GM12891 (cell line): ENCODE results near the gene ROR1.

Source experiments
- PAX5 ChIP-seq: IDR thresholded peaks from 2 replicates; pipeline ENCODE4 v1.6.1; 2011; ENCODE audit warnings: low read length, moderate library complexity, mild to moderate bottlenecking; ENCODE audit not compliant: insufficient read depth, severe bottlenecking
- POLR2A ChIP-seq: IDR thresholded peaks from 2 replicates; pipeline ENCODE4 v1.6.1; 2011; ENCODE audit warnings: low read depth, low read length, control low read depth
- POLR2AphosphoS5 ChIP-seq: IDR thresholded peaks from 2 replicates; pipeline ENCODE4 v1.6.1; 2011; ENCODE audit warnings: low read depth, low read length, control low read depth
- SPI1 ChIP-seq: IDR thresholded peaks from 2 replicates; pipeline ENCODE4 v1.6.1; 2011; ENCODE audit warnings: low read depth, low read length, control low read depth
- TAF1 ChIP-seq: IDR thresholded peaks from 2 replicates; pipeline ENCODE4 v1.6.1; 2011; ENCODE audit warnings: low read depth, low read length, control low read depth

DNA sequence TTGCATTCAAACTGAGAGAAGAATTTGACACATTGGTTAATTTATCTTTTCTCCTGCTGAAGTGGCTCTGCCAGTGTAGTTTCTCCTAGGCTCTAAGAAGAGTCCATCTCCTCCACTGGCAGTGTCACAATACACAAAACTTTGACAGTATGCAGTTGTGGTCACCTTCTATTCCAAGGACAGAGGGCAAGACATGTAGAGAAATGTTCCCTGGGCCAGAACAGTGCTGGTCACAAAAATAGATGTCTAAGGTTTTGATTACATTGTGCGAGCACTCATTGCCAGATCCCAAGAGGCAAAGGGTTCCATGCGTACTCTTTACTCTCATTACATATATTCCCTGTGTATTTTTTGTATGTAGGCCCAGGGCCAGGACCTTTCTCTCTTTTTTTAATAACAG lies 281.5 kb downstream of the ROR1 start:
- TF ChIP-seq PAX5, result no peak
- no peak for TF ChIP-seq POLR2A
- no peak for TF ChIP-seq SPI1
- TF ChIP-seq TAF1, result no peak
- TF ChIP-seq POLR2AphosphoS5, result no peak
